Testis (tissue), 2 donors: ENCODE results near the gene FBXL20.

Experiments
- POLR2A ChIP-seq: fragments of 450-650 bp; IDR thresholded peaks from one replicate; pipeline ENCODE4 v1.6.1; 2017; ENCODE audit warnings: antibody characterized with exemption, mild to moderate bottlenecking, moderate library complexity
- TF ChIP-seq, protein P1 (sequence below), 3 experiments: fragments of 450-650 bp in 2 of 3; fragments of 200-600 bp in 1 of 3; sonication (generic) in 1 of 3; IDR thresholded peaks; one replicate each; pipeline ENCODE4 v1.5.1; 2016 to 2019; ENCODE audit warnings: antibody characterized with exemption in 3 of 3, mild to moderate bottlenecking in 2 of 3, moderate library complexity in 1 of 3

DNA sequence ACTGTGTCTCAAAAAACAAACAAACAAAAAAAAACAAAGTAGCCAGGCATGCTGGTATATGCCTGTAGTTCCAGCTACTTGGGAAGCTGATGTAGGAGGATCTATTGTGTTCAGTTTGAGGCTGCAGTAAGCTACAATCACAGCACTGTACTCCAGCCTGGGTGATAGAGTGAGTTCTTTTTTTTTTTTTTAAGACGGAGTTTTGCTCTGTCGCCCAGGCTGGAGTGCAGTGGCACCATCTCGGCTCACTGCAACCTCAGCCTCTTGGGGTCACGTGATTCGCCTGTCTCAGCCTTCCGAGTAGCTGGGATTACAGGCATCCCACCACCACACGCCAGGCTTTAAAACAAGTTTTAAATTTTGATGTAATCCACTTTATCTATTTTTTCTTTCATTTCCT is 95.4 kb downstream of the FBXL20 start:
- TF ChIP-seq, protein P1, sequence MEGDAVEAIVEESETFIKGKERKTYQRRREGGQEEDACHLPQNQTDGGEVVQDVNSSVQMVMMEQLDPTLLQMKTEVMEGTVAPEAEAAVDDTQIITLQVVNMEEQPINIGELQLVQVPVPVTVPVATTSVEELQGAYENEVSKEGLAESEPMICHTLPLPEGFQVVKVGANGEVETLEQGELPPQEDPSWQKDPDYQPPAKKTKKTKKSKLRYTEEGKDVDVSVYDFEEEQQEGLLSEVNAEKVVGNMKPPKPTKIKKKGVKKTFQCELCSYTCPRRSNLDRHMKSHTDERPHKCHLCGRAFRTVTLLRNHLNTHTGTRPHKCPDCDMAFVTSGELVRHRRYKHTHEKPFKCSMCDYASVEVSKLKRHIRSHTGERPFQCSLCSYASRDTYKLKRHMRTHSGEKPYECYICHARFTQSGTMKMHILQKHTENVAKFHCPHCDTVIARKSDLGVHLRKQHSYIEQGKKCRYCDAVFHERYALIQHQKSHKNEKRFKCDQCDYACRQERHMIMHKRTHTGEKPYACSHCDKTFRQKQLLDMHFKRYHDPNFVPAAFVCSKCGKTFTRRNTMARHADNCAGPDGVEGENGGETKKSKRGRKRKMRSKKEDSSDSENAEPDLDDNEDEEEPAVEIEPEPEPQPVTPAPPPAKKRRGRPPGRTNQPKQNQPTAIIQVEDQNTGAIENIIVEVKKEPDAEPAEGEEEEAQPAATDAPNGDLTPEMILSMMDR (IDR thresholded peaks at IDR 0.05) = no peak
- no peak for TF ChIP-seq POLR2A
